DMS153 (cell line): ENCODE measurements around the gene AADACL3.
A peak's percentile ranks its signal among the peaks of the same experiment; 100 is the strongest.
"Not testable (repeated sequence)": the region's sequence is repeated elsewhere in the genome, so short reads cannot be mapped to it uniquely, and the experiment has no call there.

Source experiments
- DNase-seq: peaks from one replicate; lab custom pipeline; 2025; lab: John Stamatoyannopoulos, UW

AADACL3 gene

GRCh38 chr1:12714710-12715475 is 1.0 kb upstream of the AADACL3 start:
- DNase-seq: no peak

DNA sequence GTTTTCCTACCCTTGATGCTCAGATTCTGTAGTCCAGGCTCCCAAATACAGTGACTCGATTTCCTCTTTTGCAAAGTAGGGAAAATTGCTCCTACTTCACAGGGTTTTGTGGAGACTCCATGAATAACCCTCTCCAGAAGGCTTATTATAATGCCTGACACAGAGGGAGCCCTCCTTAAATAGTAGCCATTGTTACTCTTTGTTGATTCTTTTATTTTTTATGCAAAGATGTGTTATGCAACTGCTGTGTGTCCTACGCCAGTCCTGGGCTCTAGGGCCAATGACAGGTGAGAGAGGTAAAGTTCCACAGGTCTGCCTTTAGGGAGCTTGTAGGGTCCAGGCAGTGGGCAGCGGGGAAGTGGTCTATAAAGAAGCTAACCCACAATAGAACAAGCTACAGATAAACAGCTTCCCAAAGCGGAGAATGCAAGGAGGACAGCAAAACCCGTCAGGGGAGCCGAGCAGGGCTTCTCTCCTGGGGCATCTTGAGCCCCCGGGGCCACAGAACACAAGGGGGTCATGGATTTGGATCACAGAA is 1.5 kb downstream of the AADACL3 start:
- DNase-seq: no peak

DNA sequence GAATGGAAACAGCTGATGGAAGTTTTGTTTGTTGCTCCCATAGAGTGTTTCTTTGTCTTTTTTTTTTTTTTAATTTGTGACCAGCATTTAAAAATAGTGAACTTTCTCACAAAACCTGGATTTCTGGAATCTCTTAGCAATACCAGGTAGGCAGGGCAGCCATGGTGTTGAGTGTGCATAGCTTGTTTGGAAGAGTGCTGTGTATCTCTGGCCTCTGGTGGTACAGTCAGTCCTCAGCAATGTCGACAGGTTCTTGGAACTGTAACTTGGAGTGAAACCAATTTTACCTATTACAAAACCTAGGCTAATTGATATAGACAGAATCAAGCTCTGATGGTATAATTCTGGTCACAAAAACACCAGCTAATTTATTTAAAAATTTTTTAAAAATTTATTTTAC is 6.7 kb downstream of the AADACL3 start:
- DNase-seq: no peak

- no peak for DNase-seq
Measured at GRCh38 chr1:12728391-12728790, 12.5 kb downstream of the AADACL3 start.

GRCh38 chr1:12730156-12730555 is 14.2 kb downstream of the AADACL3 start:
- no peak for DNase-seq

DNA sequence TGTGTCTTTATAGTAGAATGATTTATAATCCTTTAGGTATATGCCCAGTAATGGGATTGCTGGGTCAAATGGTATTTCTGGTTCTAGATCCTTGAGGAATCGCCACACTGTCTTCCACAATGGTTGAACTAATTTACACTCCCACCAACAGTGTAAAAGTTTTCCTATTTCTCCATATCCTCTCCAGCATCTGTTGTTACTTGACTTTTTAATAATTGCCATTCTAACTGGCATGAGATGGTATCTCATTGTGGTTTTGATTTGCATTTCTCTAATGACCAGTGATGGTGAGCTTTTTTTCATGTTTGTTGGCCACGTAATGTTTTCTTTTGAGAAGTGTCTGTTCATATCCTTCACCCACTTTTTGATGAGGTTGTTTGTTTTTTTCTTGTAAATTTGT is 15.2 kb downstream of the AADACL3 start:
- DNase-seq: not testable (repeated sequence)

- no peak for DNase-seq
Measured at GRCh38 chr1:12734651-12735050, 18.7 kb downstream of the AADACL3 start.

DNA sequence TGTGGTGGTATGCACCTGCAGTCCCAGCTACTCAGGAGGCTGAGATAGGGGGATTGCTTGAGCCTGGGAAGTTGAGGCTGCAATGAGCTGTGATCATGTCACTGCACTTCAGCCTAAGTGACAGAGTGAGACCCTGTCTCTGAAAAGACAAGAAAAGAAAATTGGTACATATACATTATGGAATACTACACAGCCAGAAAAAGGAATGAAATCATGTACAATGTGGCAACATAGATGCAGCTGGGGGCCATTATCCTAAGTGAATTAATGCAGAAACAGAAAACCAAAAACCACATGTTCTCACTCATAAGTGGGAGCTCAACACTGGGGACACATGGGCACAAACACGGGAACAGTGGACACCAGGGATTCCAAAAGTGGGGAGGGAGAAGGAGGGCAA is 23.0 kb downstream of the AADACL3 start:
- DNase-seq: no peak

DNA sequence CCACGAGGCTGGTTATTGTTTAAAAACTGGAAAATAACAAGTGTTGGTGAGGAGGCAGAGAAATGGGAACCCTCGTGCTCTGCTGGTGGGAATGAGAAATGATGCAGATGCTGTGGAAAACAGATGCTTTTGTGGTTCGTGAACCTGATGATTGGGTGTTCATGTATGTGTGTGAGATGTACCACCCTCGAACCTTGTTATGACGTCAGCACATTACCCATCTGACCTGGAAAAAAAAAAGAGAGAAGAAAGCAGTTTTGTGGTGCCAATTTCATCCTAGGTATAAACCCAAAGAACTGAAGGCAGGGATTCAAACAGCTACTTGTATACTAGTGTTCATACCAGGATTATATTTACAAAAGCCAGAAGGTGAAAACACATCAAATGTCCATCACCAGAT is 23.7 kb downstream of the AADACL3 start:
- DNase-seq: no peak

DNA sequence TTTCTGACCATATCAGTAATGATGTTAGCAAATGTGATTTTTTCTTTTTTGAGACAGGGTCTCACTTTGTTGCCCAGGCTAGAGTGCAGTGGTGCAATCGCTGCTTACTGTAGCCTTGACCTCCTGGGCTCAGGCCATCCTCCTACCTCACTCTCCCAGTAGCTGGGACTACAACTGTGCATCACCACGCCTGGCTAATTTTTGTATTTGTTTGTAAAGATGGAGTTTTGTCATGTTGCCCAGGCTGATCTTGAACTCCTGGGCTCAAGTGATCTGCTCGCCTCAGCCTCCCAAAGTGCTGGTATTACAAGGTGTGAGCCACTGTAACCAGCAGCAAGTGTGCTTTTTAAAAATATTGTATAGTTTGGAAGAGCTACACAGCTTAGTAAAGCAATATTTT is 26.0 kb downstream of the AADACL3 start:
- no peak for DNase-seq

GRCh38 chr1:12745126-12745991 is 29.4 kb downstream of the AADACL3 start:
- DNase-seq: no peak

GRCh38 chr1:12745992-12746323 is 30.0 kb downstream of the AADACL3 start, which contains the start of gene CFAP107:
TSS of gene CFAP107 (plus strand) at chr1:12746200. CDS start at chr1:12746431, 231 bp downstream.
- DNase-seq: peak; percentile 35

DNA sequence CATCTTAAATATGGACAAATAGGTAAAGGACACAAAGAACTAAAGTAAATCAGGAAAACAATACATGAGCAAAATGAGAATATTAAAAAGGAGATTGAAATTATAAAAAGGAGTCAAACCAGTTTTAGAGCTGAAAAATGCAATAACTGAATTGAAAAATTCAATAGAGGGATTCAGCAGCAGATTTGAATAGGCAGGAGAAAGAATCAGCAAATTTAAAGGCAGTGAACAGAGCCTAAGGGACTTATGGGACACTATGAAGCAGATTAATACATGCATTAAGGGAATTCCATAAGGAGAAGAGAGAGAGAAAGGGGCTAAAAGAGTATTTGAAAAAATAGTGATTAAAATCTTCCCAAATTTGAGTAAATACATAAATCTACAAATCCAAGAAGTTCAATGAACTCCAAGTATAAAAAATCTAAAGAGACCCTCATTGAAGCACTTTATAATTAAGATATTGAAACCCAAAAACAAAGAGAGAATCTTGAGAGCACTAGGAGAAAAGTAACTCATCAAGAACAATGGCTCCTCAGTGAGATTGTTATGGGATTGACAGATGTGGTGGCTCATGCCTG is 33.0 kb downstream of the AADACL3 start:
- no peak for DNase-seq

GRCh38 chr1:12754738-12755137 is 38.8 kb downstream of the AADACL3 start:
- DNase-seq: no peak

DNA sequence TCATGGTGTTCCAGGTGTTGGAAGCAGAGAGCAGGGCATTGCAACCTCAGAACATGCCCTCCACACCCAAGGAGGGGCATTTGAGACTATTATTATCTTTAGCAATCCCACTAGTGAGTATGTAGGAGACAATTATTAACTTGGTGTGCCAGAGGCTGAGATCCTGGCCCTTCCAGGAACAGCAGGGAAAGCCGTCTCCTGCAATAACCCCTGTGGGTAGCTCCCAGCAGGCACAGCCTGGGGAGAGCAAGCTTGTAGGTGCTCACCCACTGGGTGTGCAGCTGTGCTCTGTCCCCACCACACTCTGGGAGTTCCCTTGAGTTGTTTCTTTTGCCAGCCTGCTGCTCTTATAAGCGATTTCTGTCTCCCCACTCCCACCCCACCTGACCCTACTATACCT is 40.4 kb downstream of the AADACL3 start:
- DNase-seq: no peak

DNA sequence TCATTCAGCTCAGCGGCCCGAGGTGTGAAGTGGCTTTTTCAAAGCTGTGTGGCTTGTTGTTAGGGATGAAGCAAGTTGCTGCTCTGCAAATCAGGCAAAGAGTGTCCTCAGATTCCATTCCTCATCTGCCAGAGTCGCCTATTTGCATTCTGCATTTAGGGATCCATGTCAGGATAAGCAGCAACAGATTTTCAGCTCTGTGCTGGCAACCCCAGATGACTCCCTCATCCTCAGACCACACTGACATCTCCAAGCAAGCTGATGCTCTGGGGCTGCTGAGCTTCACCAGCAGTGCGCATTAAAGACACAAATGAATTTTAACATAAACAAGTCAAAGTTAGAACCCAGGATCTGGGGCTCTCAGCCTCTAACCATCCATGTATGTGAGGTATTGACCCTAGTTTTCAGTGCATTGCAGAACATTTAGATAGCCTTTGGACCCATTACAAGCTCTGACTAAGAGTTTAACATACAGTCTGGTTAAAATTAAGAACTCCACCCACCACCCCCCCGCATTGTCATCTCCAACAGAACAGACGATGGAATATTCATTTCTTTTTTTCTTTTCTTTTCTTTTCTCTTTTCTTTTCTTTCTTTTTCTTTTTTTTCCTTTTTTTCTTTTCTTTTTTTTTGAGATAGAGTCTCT is 41.0 kb downstream of the AADACL3 start:
- no peak for DNase-seq

DNA sequence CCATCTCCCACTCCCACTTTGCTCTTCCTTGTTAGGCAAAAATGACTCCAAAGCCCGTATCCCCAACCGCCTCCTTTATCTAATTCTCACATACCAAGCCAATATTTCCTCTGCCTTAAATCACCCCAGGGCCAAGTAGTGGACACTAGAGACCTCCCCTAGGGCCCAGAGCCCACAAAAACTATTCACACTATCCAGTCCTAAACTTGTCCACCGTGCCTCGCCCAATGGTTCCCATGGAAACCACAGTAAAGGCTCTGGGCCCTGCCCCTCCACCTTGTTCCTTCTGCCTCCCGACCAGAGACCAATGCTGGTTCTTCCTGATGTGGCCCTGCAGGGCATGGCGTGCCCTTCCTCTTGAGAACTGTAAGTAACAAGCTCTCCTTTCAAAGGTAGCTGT is 41.9 kb downstream of the AADACL3 start:
- DNase-seq: no peak

DNA sequence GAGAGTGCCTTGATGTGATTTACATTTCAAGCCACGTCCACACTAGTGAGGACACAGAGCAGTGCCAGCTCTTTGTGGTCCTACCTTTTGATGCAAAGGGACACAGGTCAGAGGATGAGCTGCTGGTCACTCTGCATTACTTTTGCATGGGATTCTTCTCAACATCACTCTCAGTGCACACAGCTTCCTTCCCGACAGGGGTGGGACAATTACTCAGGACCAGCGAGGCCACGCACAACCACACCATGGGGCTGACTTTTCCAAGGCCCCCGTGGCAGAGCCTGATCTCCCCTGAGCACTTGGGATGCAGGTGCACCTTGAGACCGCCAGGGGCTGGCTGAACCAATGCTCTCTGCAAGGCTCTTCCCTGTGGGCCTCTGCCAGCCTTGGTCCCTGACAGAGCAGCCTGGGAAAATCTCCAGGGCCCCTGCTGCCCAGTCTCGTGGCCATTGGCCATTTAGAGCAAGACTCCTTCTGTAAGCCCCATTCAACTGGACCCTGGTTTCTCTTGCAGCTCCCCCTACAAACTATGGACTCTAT is 44.4 kb downstream of the AADACL3 start:
- no peak for DNase-seq

GRCh38 chr1:12761781-12762180 is 45.9 kb downstream of the AADACL3 start:
- DNase-seq: no peak

DNA sequence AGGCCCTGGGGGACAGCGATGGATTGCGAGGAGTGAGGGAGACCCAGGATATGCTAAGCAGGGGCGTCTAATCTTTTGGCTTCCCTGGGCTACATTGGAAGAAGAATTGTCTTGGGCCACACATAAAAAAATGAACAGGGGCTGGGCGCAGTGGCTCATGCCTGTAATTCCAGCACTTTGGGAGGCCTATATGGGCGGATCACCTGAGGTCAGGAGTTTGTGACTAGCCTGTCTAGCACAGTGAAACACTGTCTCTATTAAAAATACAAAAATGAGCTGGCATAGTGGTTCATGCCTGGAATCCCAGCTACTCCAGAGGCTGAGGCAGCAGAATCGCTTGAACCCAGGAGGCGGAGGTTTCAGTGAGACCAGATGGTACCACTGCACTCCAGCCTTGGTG is 46.9 kb downstream of the AADACL3 start:
- no peak for DNase-seq

GRCh38 chr1:12763479-12763878 is 47.6 kb downstream of the AADACL3 start:
- DNase-seq: no peak

DNA sequence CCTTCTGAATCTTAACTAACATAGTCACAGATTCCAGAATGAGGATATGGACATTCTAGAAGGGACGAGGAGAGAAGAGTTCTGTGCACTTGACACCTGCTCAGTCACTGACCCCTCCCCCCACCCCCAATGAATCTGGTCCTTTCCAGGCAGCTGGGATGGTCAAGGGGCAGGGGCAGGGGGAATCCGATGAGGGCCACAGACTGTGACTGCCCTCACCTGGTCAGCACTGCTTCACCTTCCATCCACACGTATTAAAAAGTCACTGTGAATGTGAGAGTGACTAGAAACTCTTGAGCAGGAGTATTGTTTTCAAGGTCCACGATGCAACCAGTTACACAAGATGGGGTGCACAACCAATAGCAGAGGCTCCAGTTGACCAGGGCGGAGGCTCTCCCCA is 48.1 kb downstream of the AADACL3 start:
- DNase-seq: no peak
